ENCODE measurements around the gene ARV1. TPM values are rescaled to one million over a fixed set of nuclear protein-coding genes. Genes with fewer than 3 reads are reported as not detected.

The ARV1 gene
- total RNA-seq, 4 donors from 2014 or later, result 7.1 to 37.3 (median 18.4) TPM

- in situ Hi-C loops (cut with MboI; ENCODE audit: low pct_ligation_motif_present in 1 of 4, low pct_unique_long_range_greater_than_20kb in 1 of 4, low sequenced_read_pairs in 3 of 4), result no loop called here
- Histone ChIP-seq H3K4me1 (peaks cover 0 to 3% (median 0%) of the 10 kb centered on the region in 4 donors), H3K4me3 (no peak overlapping the region), H3K9me3 (no peaks in the 10 kb centered on the region), H3K36me3 (no peaks in the 10 kb centered on the region), H3K27ac (no peak overlapping the region), H3K27me3 (no peaks in the 10 kb centered on the region)
- no peak for DNase-seq
- WGBS, 2 donors (ENCODE audit: low coverage in 1 of 2), result 80 to 85% methylated on average over 1 to 9 of the region's 9 CpGs
- TF ChIP-seq CTCF (IDR thresholded peaks at IDR 0.05) (no peak), EP300 (IDR thresholded peaks at IDR 0.05; ENCODE audit: low read depth) (no peak), POLR2AphosphoS5 (IDR thresholded peaks at IDR 0.05) (no peak), POLR2A (IDR thresholded peaks at IDR 0.05) (no peak)
- intact Hi-C loops (cut with DNase I; ENCODE audit: low total_unique reads), result no loop called here
Observed at GRCh38 chr1:231023150-231023549, 44.3 kb downstream of the ARV1 start.

- Histone ChIP-seq H3K9me3 (no peaks in the 10 kb centered on the region), H3K4me3 (no peak overlapping the region), H3K36me3 (no peaks in the 10 kb centered on the region), H3K4me1 (no peaks in the 10 kb centered on the region), H3K27me3 (no peaks in the 10 kb centered on the region), H3K27ac (no peak overlapping the region)
- intact Hi-C loops (cut with DNase I; ENCODE audit: low total_unique reads) (no loop called here), in situ Hi-C loops (cut with MboI; ENCODE audit: low pct_ligation_motif_present in 1 of 4, low pct_unique_long_range_greater_than_20kb in 1 of 4, low sequenced_read_pairs in 3 of 4) (no loop called here)
- TF ChIP-seq POLR2AphosphoS5 (IDR thresholded peaks at IDR 0.05), result no peak
- no peak for TF ChIP-seq POLR2A (IDR thresholded peaks at IDR 0.05)
- TF ChIP-seq EP300 (IDR thresholded peaks at IDR 0.05; ENCODE audit: low read depth), result no peak
- no peak for TF ChIP-seq CTCF (IDR thresholded peaks at IDR 0.05)
- DNase-seq, result no peak
- WGBS, 2 donors (ENCODE audit: low coverage in 1 of 2), result 70 to 82% methylated on average over 4 to 6 of the region's 6 CpGs
Observed at GRCh38 chr1:231026576-231026975, 47.7 kb downstream of the ARV1 start.

GRCh38 chr1:231027136-231027925 is 48.4 kb downstream of the ARV1 start:
- Histone ChIP-seq H3K27me3 (no peaks in the 10 kb centered on the region), H3K27ac (no peak overlapping the region), H3K9me3 (no peaks in the 10 kb centered on the region), H3K4me1 (no peaks in the 10 kb centered on the region), H3K4me3 (no peak overlapping the region), H3K36me3 (no peaks in the 10 kb centered on the region)
- WGBS, 2 donors (ENCODE audit: low coverage in 1 of 2), result 50 to 81% methylated on average over 2 to 23 of the region's 23 CpGs
- no peak for TF ChIP-seq POLR2A (IDR thresholded peaks at IDR 0.05)
- no peak for TF ChIP-seq CTCF (IDR thresholded peaks at IDR 0.05)
- TF ChIP-seq EP300 (IDR thresholded peaks at IDR 0.05; ENCODE audit: low read depth), result no peak
- no peak for TF ChIP-seq POLR2AphosphoS5 (IDR thresholded peaks at IDR 0.05)
- in situ Hi-C loops (cut with MboI; ENCODE audit: low pct_ligation_motif_present in 1 of 4, low pct_unique_long_range_greater_than_20kb in 1 of 4, low sequenced_read_pairs in 3 of 4), result no loop called here
- intact Hi-C loops (cut with DNase I; ENCODE audit: low total_unique reads), result no loop called here
- no peak for DNase-seq

GRCh38 chr1:231027971-231028370 is 49.1 kb downstream of the ARV1 start:
- DNase-seq, result no peak
- Histone ChIP-seq H3K27ac (no peak overlapping the region), H3K4me3 (no peak overlapping the region), H3K27me3 (no peaks in the 10 kb centered on the region), H3K9me3 (no peaks in the 10 kb centered on the region), H3K36me3 (no peaks in the 10 kb centered on the region), H3K4me1 (no peaks in the 10 kb centered on the region)
- TF ChIP-seq POLR2AphosphoS5 (IDR thresholded peaks at IDR 0.05) (no peak), POLR2A (IDR thresholded peaks at IDR 0.05) (no peak), EP300 (IDR thresholded peaks at IDR 0.05; ENCODE audit: low read depth) (no peak), CTCF (IDR thresholded peaks at IDR 0.05) (no peak)
- in situ Hi-C loops (cut with MboI; ENCODE audit: low pct_ligation_motif_present in 1 of 4, low pct_unique_long_range_greater_than_20kb in 1 of 4, low sequenced_read_pairs in 3 of 4), result no loop called here
- intact Hi-C loops (cut with DNase I; ENCODE audit: low total_unique reads), result no loop called here
- 80 to 94% methylated on average over 1 to 10 of the region's 10 CpGs for WGBS, 2 donors (ENCODE audit: low coverage in 1 of 2)
